GM12873 (cell line): ENCODE data around the gene STIMATE.

Experiments
- CTCF ChIP-seq: IDR thresholded peaks from 2 replicates; pipeline ENCODE4 v1.5.1; 2012; ENCODE audit warnings: low read depth, mild to moderate bottlenecking, moderate library complexity, low read length, control low read depth; ENCODE audit not compliant: insufficient read depth; ENCODE audit errors: missing control alignments

The STIMATE gene

GRCh38 chr3:52801839-52802238, 95.5 kb downstream of the STIMATE start:
- no peak for TF ChIP-seq CTCF

- TF ChIP-seq CTCF = no peak
These were observed 97.3 kb downstream of the STIMATE start for GRCh38 chr3:52800079-52800478.

- peak; percentile 80 for TF ChIP-seq CTCF
These were observed 98.3 kb downstream of the STIMATE start for GRCh38 chr3:52798978-52799476.

GRCh38 chr3:52798376-52798977, 98.9 kb downstream of the STIMATE start:
- TF ChIP-seq CTCF = no peak

GRCh38 chr3:52796411-52796810, 100.9 kb downstream of the STIMATE start:
- no peak for TF ChIP-seq CTCF

- TF ChIP-seq CTCF = no peak
These were observed 101.9 kb downstream of the STIMATE start for GRCh38 chr3:52795298-52795900.

GRCh38 chr3:52794612-52795099, 102.7 kb downstream of the STIMATE start, which contains the start of gene ITIH3:
ITIH3 (plus strand) TSS chr3:52794796; CDS start chr3:52794804, 8 bp downstream.
- no peak for TF ChIP-seq CTCF
